ENCODE results near the gene LCNL1.

LCNL1 gene

GRCh38 chr9:137011907-137012675 lies 29.3 kb downstream of the LCNL1 start:
- DNase-seq (ENCODE audit: low read depth), result no peak

GRCh38 chr9:137012694-137013570 lies 30.1 kb downstream of the LCNL1 start:
- DNase-seq (ENCODE audit: low read depth), result no peak

GRCh38 chr9:137013571-137013940 lies 30.8 kb downstream of the LCNL1 start:
- no peak for DNase-seq (ENCODE audit: low read depth)

- DNase-seq (ENCODE audit: low read depth), result no peak
Measured at GRCh38 chr9:137014166-137014565, 31.4 kb downstream of the LCNL1 start.

GRCh38 chr9:137014776-137015539 lies 32.2 kb downstream of the LCNL1 start:
- no peak for DNase-seq (ENCODE audit: low read depth)

- no peak for DNase-seq (ENCODE audit: low read depth)
Measured at GRCh38 chr9:137015540-137015930, 32.7 kb downstream of the LCNL1 start.

- no peak for DNase-seq (ENCODE audit: low read depth)
Measured at GRCh38 chr9:137015976-137016375, 33.2 kb downstream of the LCNL1 start.

GRCh38 chr9:137016436-137016835 lies 33.6 kb downstream of the LCNL1 start:
- no peak for DNase-seq (ENCODE audit: low read depth)

GRCh38 chr9:137017071-137017470 lies 34.3 kb downstream of the LCNL1 start:
- no peak for DNase-seq (ENCODE audit: low read depth)

- DNase-seq (ENCODE audit: low read depth), result no peak
Measured at GRCh38 chr9:137017791-137018497, 35.2 kb downstream of the LCNL1 start.

- no peak for DNase-seq (ENCODE audit: low read depth)
Measured at GRCh38 chr9:137018761-137019559, 36.2 kb downstream of the LCNL1 start.

GRCh38 chr9:137019891-137020683 lies 37.3 kb downstream of the LCNL1 start:
- no peak for DNase-seq (ENCODE audit: low read depth)

GRCh38 chr9:137020771-137021567 lies 38.2 kb downstream of the LCNL1 start:
- no peak for DNase-seq (ENCODE audit: low read depth)

- no peak for DNase-seq (ENCODE audit: low read depth)
Measured at GRCh38 chr9:137021568-137021978, 38.8 kb downstream of the LCNL1 start.

GRCh38 chr9:137021979-137022661 lies 39.3 kb downstream of the LCNL1 start:
- DNase-seq (ENCODE audit: low read depth), result no peak

GRCh38 chr9:137022662-137023008 lies 39.8 kb downstream of the LCNL1 start:
- DNase-seq (ENCODE audit: low read depth), result no peak

- DNase-seq (ENCODE audit: low read depth), result no peak
Measured at GRCh38 chr9:137023157-137023556, 40.4 kb downstream of the LCNL1 start.

- DNase-seq (ENCODE audit: low read depth), result no peak
Measured at GRCh38 chr9:137023583-137023991, 40.8 kb downstream of the LCNL1 start.

GRCh38 chr9:137025517-137025966 lies 42.7 kb downstream of the LCNL1 start:
- DNase-seq (ENCODE audit: low read depth), result no peak

Data from non-pigmented ciliary epithelial cell (primary cell).